OCI-LY7 (cell line): ENCODE measurements around the gene LILRB3.

Source experiments
- CTCF ChIP-seq: fragments of 200-600 bp; sonication (generic); conservative IDR thresholded peaks from 2 replicates; pipeline ENCODE4 v1.5.1; 2014; ENCODE audit warnings: mild to moderate bottlenecking, antibody characterized with exemption, low read length, moderate library complexity, mixed read lengths
- EZH2phosphoT487 ChIP-seq: fragments of 200-600 bp; sonication (generic); IDR thresholded peaks from 2 replicates; pipeline ENCODE4 v1.6.1; 2018; ENCODE audit warnings: low read depth, borderline replicate concordance, mild to moderate bottlenecking, mixed run types, antibody characterized with exemption, low read length, moderate library complexity, mixed read lengths

DNA sequence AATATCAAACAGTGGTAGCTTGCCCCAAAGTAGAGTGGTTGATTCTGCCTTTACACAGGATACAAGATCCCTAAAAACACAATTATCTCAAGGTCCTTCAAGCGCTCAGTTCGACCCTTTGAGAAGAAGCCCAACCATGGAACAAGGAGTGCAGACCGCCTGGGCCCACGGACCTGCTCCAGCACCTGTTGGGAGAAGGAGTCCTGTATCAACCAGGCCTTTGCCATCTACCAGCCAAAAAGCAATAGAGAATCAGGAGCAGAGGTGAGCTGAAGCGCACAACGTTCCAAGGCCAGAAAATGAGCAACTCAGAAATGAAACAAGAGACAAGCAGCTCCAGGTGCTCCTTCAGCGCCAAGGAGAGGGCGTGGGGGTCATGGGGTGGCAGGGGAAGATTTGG is 6.3 kb upstream of the LILRB3 start:
- TF ChIP-seq CTCF, result no peak
- no peak for TF ChIP-seq EZH2phosphoT487
